ENCODE results near the gene PKHD1.

Gene PKHD1

DNA sequence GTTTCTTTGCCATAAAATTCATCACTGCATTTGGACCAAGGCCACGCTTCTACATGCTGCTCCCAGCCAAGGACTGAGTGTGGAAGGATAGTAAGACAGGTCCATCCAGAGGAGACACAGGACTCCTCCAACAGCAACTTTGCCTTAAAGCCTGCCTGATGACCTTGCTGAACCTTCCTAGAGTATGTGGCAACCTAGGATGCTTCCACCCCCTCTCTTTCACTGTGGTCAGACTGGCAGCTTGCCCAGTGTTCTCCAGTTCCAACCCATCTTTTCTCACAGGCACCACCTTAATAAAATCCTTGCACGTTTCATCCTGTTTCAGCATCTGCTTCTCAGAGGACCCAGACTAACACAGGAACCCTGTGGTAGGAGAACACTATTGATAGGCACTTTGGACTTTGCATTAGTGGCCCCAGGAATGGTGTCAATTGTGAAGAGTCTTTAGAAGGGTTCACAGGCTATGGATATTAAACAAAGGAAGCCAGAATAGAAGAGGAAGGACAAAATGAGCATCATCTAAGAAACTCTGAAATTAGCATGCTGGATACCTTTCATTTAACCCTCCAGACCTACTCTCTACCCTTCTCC, 2.4 kb upstream of the PKHD1 start:
- no peak for TF ChIP-seq SIN3A (IDR thresholded peaks at IDR 0.05; ENCODE audit: borderline replicate concordance, insufficient read depth, low read length)
- TF ChIP-seq POLR2AphosphoS5 (IDR thresholded peaks at IDR 0.05; ENCODE audit: low read depth, low read length), result no peak
- TF ChIP-seq FOXP2 (optimal IDR thresholded peaks at IDR 0.05; ENCODE audit: borderline replicate concordance, extremely low read depth, extremely low read length, insufficient read depth), result no peak
- TF ChIP-seq TAF1 (IDR thresholded peaks at IDR 0.05; ENCODE audit: borderline replicate concordance, insufficient read depth, low read length), result no peak
- TF ChIP-seq, protein P1, sequence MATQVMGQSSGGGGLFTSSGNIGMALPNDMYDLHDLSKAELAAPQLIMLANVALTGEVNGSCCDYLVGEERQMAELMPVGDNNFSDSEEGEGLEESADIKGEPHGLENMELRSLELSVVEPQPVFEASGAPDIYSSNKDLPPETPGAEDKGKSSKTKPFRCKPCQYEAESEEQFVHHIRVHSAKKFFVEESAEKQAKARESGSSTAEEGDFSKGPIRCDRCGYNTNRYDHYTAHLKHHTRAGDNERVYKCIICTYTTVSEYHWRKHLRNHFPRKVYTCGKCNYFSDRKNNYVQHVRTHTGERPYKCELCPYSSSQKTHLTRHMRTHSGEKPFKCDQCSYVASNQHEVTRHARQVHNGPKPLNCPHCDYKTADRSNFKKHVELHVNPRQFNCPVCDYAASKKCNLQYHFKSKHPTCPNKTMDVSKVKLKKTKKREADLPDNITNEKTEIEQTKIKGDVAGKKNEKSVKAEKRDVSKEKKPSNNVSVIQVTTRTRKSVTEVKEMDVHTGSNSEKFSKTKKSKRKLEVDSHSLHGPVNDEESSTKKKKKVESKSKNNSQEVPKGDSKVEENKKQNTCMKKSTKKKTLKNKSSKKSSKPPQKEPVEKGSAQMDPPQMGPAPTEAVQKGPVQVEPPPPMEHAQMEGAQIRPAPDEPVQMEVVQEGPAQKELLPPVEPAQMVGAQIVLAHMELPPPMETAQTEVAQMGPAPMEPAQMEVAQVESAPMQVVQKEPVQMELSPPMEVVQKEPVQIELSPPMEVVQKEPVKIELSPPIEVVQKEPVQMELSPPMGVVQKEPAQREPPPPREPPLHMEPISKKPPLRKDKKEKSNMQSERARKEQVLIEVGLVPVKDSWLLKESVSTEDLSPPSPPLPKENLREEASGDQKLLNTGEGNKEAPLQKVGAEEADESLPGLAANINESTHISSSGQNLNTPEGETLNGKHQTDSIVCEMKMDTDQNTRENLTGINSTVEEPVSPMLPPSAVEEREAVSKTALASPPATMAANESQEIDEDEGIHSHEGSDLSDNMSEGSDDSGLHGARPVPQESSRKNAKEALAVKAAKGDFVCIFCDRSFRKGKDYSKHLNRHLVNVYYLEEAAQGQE (IDR thresholded peaks at IDR 0.05; ENCODE audit: insufficient read depth in 1 of 2, low read depth in 2 of 2, low read length in 2 of 2), result no peak

DNA sequence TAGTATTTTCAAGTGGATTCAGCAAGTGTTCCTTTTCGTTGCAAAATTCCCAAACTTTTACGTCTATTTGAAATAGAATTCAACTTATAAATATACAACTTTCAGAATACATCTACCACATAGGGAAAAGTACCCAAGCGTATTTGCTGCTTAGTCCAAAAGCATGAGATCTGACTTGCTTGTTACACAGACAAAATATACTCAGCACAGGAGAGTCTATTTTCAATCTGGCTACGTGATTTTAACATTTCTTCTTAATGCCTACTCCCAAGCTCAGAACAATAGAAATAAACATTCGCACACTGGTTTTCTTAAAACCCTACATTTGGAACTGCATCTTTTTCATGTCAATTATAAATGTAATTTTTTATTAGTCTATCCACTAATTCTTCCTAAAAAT, 672 bp downstream of the PKHD1 start:
- TF ChIP-seq POLR2AphosphoS5 (IDR thresholded peaks at IDR 0.05; ENCODE audit: low read depth, low read length) (no peak), TAF1 (IDR thresholded peaks at IDR 0.05; ENCODE audit: borderline replicate concordance, insufficient read depth, low read length) (no peak), FOXP2 (optimal IDR thresholded peaks at IDR 0.05; ENCODE audit: borderline replicate concordance, extremely low read depth, extremely low read length, insufficient read depth) (no peak), SIN3A (IDR thresholded peaks at IDR 0.05; ENCODE audit: borderline replicate concordance, insufficient read depth, low read length) (no peak)
- TF ChIP-seq, protein P1 (IDR thresholded peaks at IDR 0.05; ENCODE audit: insufficient read depth in 1 of 2, low read depth in 2 of 2, low read length in 2 of 2), result no peak

DNA sequence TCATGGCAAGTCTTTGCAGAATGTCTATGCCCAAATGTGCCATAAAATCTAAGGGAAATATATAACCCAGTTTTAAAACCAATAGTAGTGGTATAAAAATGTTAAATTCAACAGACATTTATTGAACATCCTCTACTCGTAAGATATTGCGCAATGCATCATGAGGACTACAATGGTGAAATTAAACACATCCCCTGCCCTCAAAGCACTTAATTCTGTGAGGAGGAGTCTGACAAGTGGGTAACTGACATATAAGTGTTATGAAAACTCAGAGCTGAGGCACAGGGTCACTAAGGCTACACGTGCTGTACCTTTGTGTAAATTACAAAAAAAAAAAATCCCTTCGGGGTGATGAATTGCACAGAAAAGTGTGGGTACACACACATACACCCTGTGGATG, 6.2 kb downstream of the PKHD1 start:
- no peak for TF ChIP-seq TAF1 (IDR thresholded peaks at IDR 0.05; ENCODE audit: borderline replicate concordance, insufficient read depth, low read length)
- TF ChIP-seq, protein P1 (IDR thresholded peaks at IDR 0.05; ENCODE audit: insufficient read depth in 1 of 2, low read depth in 2 of 2, low read length in 2 of 2), result no peak
- no peak for TF ChIP-seq FOXP2 (optimal IDR thresholded peaks at IDR 0.05; ENCODE audit: borderline replicate concordance, extremely low read depth, extremely low read length, insufficient read depth)
- no peak for TF ChIP-seq SIN3A (IDR thresholded peaks at IDR 0.05; ENCODE audit: borderline replicate concordance, insufficient read depth, low read length)
- TF ChIP-seq POLR2AphosphoS5 (IDR thresholded peaks at IDR 0.05; ENCODE audit: low read depth, low read length), result no peak

DNA sequence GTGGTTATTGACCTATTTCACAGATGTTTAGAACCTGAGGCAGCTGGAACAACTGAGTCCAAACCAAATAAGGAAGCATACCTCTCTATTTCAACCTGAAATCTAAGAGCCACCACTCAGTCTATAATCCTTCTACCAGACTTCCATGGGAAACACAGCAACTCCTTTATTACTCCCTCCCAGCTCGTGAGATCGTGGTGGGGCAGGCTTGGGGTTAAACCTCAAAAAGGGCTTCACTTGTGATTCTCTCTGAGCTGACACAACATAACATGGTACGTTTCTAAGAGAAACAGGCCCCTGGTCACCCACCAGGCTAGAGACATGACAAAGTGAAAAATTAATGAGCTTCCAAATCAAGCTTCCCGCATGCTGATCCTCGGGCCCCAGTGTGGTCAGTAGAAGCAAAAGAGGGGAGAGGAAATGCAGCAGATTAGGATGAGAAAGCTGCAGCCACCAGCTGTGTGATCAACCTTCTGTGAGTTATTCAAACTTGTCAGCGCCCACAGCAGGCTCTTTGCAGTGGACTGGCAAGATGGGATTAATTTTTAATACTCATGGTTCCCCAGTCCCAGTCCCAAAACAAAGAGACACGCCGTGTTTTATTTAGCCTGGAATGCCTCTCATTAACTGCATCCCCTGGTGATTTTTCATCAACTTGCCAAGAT, 9.3 kb downstream of the PKHD1 start:
- TF ChIP-seq TAF1 (IDR thresholded peaks at IDR 0.05; ENCODE audit: borderline replicate concordance, insufficient read depth, low read length), result no peak
- no peak for TF ChIP-seq POLR2AphosphoS5 (IDR thresholded peaks at IDR 0.05; ENCODE audit: low read depth, low read length)
- TF ChIP-seq, protein P1 (IDR thresholded peaks at IDR 0.05; ENCODE audit: insufficient read depth in 1 of 2, low read depth in 2 of 2, low read length in 2 of 2), result no peak
- TF ChIP-seq SIN3A (IDR thresholded peaks at IDR 0.05; ENCODE audit: borderline replicate concordance, insufficient read depth, low read length), result no peak
- no peak for TF ChIP-seq FOXP2 (optimal IDR thresholded peaks at IDR 0.05; ENCODE audit: borderline replicate concordance, extremely low read depth, extremely low read length, insufficient read depth)
